ENCODE results near the gene TMEM106B. TPM values are rescaled to one million over a fixed set of nuclear protein-coding genes. Genes with fewer than 3 reads are reported as not detected.

Gene TMEM106B
- total and polyA plus RNA-seq, 2 of the 4 experiments (the other 2 are of a cell fraction): 24.7 to 59.5 TPM

GRCh38 chr7:12249706-12250105 lies 38.6 kb downstream of the TMEM106B start:
- H3K27me3 ChIP-seq (ENCODE audit: control insufficient read depth, insufficient read depth, low read length): no peaks in the 10 kb centered on the region
- H3K9me3 ChIP-seq (ENCODE audit: control insufficient read depth, insufficient read depth, low read length): no peaks in the 10 kb centered on the region
- H2BK20ac ChIP-seq (ENCODE audit: low read depth, low read length): no peak overlapping the region
- H3K4me2 ChIP-seq (ENCODE audit: low read depth, low read length): no peak overlapping the region
- no peak overlapping the region for H2BK15ac ChIP-seq (ENCODE audit: low read depth, low read length)
- no peak overlapping the region for H3K4me3 ChIP-seq (ENCODE audit: insufficient read depth, low read depth, low read length)
- H4K20me1 ChIP-seq (ENCODE audit: insufficient read depth, low read length): no peaks in the 10 kb centered on the region
- H3K23ac ChIP-seq (ENCODE audit: low read depth, low read length): no peak overlapping the region
- no peak overlapping the region for H3K4ac ChIP-seq (ENCODE audit: low read depth, low read length)
- no peaks in the 10 kb centered on the region for H3K36me3 ChIP-seq (ENCODE audit: control insufficient read depth, insufficient read depth, low read length)
- POLR2A ChIA-PET (ENCODE audit: unreplicated experiment): no interaction called here
- no peak overlapping the region for H2AK9ac ChIP-seq (replicated peaks; ENCODE audit: low read depth, low read length, poor library complexity)
- CTCF ChIA-PET: no interaction called here
- intact Hi-C loops (cut with micrococcal nuclease): no loop called here
- WGBS, 2 experiments (ENCODE audit: extremely low coverage in 2 of 2, insufficient read length in 1 of 2): no CpG with 5 or more reads among the region's 3 CpGs
- H3K14ac ChIP-seq (replicated peaks; ENCODE audit: low read depth, low read length): no peak overlapping the region
- TF ChIP-seq, protein P1, sequence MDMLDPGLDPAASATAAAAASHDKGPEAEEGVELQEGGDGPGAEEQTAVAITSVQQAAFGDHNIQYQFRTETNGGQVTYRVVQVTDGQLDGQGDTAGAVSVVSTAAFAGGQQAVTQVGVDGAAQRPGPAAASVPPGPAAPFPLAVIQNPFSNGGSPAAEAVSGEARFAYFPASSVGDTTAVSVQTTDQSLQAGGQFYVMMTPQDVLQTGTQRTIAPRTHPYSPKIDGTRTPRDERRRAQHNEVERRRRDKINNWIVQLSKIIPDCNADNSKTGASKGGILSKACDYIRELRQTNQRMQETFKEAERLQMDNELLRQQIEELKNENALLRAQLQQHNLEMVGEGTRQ (IDR thresholded peaks at IDR 0.05; ENCODE audit: low read depth, low read length): no peak
- TF ChIP-seq MAZ (IDR thresholded peaks at IDR 0.05; ENCODE audit: borderline replicate concordance, low read depth, low read length): no peak
- TF ChIP-seq MAFK (IDR thresholded peaks at IDR 0.05; ENCODE audit: low read depth, low read length): no peak
- TF ChIP-seq SMC3 (IDR thresholded peaks at IDR 0.05; ENCODE audit: low read depth, low read length): no peak
- TF ChIP-seq POLR2A (IDR thresholded peaks at IDR 0.05; ENCODE audit: low read depth, low read length): no peak
- TF ChIP-seq ELK1 (IDR thresholded peaks at IDR 0.05; ENCODE audit: borderline replicate concordance, low read depth, low read length): no peak
- no peak for TF ChIP-seq RFX5 (IDR thresholded peaks at IDR 0.05; ENCODE audit: low read depth, low read length)
- no peak for TF ChIP-seq CEBPB (IDR thresholded peaks at IDR 0.05; ENCODE audit: low read depth, low read length)
- TF ChIP-seq BHLHE40 (IDR thresholded peaks at IDR 0.05; ENCODE audit: low read depth, low read length): no peak
- H2BK120ac ChIP-seq (ENCODE audit: low read depth, low read length): no peak overlapping the region
- no peak overlapping the region for H3K27ac ChIP-seq (ENCODE audit: insufficient read depth, low read length)
- no peak overlapping the region for H4K91ac ChIP-seq (ENCODE audit: insufficient read depth, low read depth, low read length)
- in situ Hi-C loops (cut with MboI; ENCODE audit: low sequenced_read_pairs): no loop called here
- no peak overlapping the region for H2BK5ac ChIP-seq (ENCODE audit: low read depth, low read length, poor library complexity, severe bottlenecking)
- H3K79me1 ChIP-seq (ENCODE audit: low read depth in 1 of 2, low read length in 2 of 2): no peaks in the 10 kb centered on the region
- no TSS peak for BruUV-seq (replicated peaks)
- no peak overlapping the region for H2AFZ ChIP-seq (replicated peaks; ENCODE audit: low read length, poor library complexity)
- ATAC-seq (ENCODE audit: low read depth): no peak
- no peak for DNase-seq
- no peak overlapping the region for H4K5ac ChIP-seq (ENCODE audit: low read depth, low read length)
- H3K18ac ChIP-seq (ENCODE audit: low read depth, low read length): no peak overlapping the region
- dilution Hi-C loops (cut with HindIII; ENCODE audit: low sequenced_read_pairs, unreplicated experiment): no loop called here
- no peak overlapping the region for H2AK5ac ChIP-seq (ENCODE audit: low read depth, low read length)
- H3K56ac ChIP-seq (ENCODE audit: extremely low read depth, insufficient read depth, low read length): no peak overlapping the region
- H4K8ac ChIP-seq (ENCODE audit: low read depth in 2 of 2, low read length in 2 of 2): no peak overlapping the region
- H3K9me1 ChIP-seq (ENCODE audit: insufficient read depth, low read length): no peaks in the 10 kb centered on the region
- H3K4me1 ChIP-seq (ENCODE audit: control insufficient read depth, insufficient read depth, low read length): no peaks in the 10 kb centered on the region
- no peak overlapping the region for H3K9ac ChIP-seq (ENCODE audit: low read depth, low read length)

Data from IMR-90 (cell line).